GM21423 (cell line): ENCODE measurements around the gene FANCI.

ENCODE experiments used
- ATAC-seq: cut with Tn5 transposase; IDR thresholded peaks from one replicate; pipeline ENCODE4 v1.9.1; 2021; ENCODE audit warnings: mild to moderate bottlenecking, moderate library complexity; ENCODE audit not compliant: unreplicated experiment

The FANCI gene

DNA sequence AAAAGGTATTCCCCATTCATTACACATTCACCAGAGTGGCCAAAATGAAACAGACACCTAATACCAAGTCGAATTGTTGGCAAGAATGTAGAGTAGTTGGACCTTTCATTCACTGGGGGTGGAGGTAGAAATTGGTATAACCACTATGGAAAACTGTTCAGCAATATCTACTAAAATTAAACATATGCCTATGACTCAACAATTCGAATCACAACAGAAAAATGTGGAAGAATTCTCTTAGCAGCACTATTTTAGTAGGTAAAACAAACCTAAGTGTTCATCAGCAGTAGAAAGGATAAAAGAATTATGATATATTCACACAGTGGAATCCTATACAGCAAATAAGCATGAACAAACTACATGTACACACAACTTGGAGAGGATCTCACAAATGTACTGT, 60.2 kb downstream of the FANCI start:
- no peak for ATAC-seq

DNA sequence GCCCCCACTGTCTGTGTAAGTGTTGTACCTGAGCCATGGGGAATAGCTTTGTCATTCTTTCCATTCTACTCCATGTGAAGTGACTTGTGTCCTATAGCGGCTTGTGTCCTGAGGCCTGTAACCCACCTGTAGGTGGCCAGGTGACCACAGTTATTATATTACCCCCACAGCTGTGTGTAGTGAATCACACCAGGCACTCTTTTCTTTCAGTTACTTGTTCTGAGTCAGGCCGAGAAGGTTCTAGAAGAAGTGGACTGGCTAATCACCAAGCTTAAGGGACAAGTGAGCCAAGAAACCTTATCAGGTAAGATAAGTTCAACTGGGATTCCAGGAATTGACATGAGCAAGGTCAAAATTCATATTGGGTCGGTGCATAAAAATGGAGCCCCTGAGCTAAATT, 61.6 kb downstream of the FANCI start:
- ATAC-seq, result no peak

DNA sequence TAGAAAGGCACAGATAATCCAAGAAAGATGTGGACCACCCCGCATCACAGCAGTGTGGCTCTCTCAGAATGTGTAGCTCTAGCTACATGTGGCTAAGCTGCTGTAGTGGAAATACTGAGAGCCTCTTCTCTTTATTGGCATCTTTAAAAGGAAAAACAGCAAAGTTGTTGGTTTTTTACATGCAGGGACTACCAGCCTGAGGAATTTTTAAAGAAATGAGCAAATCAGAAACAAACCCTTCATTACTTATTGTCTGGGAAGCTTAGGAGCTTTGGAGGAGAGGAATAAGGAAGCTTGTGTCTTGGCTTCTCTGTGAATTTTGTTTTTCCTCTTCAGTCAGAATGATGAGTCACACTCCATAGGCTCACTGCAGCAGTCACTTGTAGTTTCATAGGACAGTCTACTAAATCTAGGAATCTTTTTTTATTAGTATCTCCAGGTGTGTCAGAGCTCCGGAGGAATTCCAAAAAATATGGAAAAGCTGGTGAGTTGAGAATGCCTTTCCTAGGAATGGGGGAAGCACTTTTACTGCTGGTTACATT, 63.3 kb downstream of the FANCI start:
- ATAC-seq, result no peak

DNA sequence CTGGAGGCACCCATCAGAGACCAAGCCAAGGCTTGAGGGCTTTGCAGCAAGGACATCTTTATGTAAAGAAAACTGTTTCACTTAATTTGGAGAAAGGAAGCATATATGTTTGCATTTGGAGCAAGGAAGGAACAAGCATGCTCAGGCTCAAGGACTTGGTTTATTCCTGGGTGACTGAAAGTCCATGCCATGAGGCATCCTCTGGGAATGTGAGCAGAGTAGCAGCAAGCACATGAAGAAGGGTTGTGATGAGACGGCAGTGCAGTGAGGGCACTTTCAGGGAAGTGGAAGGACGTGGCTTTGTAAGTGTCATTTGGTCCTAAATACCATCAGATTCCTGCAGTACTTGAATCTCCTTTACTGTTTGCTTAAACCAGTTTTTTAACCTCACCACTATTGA, 64.0 kb downstream of the FANCI start:
- ATAC-seq, result no peak

DNA sequence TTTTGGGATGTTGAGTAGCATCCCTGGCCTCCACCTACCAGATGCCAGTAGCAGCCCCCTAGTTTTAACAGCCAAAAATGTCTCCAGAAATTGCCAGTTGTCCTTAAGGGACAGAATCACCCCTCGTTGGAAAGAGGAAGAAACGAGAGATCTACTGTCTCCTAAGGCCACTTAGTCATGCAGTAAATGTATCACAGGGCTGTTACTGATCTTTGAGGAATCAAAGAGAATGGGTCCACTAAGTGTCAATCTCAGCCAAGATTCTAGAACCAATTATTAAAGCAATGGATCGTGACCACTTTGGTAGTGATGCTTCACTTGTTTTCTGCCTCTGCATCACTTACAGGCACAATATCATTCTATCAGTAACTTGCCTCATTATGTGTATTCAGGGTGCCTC, 64.5 kb downstream of the FANCI start:
- no peak for ATAC-seq

DNA sequence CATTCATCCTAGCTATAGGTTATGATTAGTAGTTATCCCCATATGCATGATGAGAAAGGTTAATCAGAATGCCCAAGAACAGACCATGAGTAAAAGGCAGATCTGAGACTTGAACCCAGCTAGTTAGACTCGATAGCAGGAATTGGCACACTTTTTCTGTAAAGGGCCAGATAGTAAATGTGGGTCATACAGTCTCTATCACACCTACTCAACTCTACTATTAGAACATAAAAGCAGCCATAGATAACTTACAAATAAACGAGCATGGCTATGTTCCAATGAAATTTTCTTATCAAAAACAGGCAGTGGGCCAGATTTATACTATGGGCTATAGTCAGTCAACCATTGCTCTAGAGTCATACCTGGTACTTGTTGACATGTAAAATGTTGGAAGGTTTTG, 66.2 kb downstream of the FANCI start:
- no peak for ATAC-seq

DNA sequence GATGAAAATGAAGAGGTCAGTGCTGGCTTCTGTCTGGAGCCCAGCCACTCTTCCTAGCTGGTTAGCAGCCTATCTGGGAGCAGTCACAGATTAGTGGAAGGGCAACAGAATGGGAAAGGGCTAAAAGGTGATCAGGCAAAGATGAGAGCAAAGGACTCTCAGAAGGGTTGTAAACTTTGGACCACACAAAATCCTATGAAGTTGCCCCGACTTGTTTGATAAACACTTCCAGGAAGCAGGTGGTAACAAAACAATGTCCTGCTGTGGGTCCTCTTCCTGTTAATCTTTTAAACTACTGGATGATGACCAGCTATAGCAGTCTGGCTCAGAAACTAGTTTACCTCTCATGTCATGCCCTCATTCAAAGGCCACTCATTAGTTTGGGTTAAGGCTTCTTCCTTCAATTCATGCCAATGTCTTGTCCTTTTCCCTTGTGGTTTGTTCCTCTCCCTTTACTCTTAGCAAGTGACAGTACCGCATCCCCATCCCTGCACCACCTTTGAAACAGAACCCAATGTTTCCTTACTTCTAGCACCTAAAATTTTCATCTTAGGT, 71.7 kb downstream of the FANCI start:
- ATAC-seq, result no peak

DNA sequence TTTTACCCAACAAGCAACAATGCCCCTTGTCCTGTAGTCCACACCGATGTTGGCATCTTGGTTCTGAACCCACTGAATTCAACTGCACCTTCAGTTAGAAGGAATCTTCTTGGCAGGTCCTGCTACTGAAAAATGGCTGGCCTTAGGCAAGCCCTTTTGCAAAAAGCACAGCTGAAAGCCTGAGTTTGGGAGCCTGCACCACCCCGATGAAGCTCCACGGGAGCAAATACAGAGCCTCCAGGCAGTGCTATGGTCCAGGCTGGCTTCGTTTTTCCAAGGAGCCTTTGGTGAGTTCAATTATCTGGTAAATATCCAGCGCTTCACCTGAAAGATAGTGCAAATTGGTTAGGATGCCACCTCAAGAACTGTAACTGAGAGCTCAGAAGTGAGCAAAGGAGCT, 72.7 kb downstream of the FANCI start:
- ATAC-seq, result no peak

DNA sequence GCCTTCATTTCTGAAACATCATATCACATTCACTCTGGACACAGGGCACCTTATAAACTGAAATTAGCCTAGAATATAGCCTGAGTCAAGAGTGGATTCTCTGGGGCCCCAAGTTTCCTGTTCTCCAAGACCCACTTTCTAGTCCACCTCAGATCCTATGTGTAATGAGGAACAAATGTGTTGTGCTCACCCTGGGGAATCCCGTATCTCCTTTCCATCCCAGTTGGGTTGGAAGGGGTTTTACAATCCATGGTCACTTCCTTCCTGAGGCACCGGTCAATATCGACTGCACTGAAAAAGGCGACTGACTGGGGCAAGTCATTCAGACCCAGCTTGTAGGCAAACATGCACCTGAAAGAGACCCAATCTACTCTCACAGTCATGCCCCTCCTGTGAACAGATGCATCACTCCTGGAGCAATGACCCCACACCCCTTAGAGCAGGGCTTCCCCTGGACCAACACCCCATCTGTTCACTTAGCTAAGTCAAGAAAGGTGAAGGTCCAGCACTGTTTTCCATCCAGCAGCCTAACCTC, 73.5 kb downstream of the FANCI start:
- no peak for ATAC-seq

DNA sequence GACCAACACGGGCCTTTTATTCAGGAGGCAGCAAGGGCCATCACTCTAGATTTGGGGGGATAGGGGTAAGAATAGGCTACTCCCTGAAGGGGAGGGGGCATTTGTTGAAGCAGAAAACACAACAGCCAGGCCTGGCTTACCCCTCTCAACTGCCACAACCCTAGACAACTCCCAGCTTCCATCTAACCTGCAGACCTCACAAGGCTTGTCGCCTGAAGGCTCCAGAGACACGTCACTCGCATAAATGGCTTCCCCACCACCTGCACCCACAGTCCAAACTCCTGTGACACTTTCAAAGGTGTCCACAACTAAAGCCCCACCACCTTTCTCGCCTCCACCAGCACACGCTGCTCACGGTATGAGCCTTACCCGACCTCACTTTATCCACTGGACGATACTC, 75.9 kb downstream of the FANCI start:
- no peak for ATAC-seq

DNA sequence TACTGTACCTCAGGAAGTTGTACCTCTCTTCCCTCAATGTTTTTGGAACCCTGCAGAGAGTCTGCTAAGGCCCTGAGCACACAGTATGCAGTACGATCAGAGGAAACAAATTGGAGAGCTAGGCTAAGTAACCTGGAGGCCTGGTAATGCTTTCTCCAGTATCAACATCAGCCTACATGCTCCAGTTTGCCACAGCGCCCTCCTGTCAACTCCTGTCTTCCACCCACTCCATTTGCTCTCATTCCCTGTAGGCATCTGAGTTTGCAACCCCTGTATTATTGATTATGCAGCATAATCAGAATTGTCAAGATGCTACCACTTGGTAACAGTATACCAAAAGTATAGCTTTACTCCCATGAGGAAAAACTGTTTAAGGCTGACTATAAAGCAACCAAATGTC, 76.4 kb downstream of the FANCI start:
- ATAC-seq, result no peak

DNA sequence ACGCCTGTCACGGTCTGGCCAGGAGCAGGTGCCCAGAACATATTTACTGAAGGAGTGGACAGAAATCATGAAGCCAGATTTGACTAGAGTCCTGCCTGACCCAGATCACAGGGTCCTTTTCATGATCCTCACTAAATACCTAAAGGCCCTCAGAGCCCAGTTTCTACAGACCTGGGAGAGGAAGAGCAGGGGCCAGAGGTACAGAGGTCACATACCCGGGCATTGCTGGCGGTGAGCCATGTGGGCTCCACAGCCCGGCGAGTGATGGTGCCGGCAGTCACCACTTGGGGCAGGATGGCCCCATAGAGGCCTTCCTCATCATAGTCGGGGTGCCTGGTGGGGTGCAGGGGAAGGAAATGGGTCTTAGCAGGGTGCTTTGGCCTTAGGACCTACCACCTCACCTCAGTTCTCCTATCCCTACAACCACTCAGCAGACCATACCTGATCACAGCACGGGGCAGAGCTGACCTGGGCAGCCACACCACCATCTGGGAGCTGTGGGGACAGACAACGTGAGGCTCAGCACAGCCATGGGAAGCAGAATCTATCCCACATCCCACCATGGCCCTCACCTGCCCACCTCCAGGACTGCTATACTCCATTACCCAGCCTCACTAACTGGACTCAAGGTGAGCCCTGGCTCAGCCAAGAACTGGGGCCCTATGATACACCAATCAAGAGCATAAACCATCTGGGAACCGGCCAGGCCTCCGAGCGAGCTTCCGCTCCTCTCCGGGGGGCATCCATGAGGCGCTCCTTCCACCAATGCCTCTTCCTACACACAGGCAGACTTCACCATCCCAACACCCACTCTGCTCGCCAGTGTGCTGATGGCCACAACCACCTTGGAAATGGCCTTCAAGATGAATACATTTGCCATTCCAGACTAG, 78.0 kb downstream of the FANCI start:
- no peak for ATAC-seq

DNA sequence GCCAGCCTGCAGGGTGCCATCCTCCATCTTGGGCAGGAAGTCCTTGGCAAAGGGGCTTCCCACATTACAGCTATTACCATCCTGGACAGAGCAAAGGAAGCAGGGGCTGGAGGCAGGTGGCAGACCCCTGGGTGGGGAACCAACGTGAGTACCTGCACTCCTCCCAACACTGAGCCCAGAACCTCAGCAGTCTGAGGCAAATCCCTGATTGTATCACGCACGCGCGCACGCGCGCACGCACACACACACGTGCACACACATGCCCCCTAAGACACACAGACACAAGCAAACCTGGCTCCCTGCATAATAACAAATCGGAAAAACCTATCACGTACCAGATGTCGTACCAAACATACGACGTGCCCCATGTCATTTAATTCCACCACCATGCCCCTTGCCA, 79.0 kb downstream of the FANCI start:
- ATAC-seq, result no peak

DNA sequence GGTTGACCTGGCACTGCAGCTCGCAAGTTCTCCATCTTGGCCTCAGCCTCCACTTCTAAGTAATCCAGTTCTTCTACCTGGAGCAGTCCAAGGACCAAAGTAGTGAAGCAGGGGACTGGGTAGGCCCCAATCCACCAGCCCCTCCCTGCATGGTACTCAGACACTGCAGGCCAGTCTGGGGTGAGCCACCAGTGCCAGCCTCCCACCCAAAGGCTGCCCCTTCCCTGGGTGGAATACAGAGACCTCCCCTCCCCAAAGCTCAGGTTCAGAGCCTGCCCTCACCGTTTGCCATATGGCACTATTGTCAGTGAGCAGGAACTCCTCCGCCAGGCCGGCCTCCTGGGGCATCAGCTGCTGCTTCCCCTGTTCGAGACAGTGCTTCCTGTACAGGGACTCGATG, 80.0 kb downstream of the FANCI start:
- no peak for ATAC-seq

DNA sequence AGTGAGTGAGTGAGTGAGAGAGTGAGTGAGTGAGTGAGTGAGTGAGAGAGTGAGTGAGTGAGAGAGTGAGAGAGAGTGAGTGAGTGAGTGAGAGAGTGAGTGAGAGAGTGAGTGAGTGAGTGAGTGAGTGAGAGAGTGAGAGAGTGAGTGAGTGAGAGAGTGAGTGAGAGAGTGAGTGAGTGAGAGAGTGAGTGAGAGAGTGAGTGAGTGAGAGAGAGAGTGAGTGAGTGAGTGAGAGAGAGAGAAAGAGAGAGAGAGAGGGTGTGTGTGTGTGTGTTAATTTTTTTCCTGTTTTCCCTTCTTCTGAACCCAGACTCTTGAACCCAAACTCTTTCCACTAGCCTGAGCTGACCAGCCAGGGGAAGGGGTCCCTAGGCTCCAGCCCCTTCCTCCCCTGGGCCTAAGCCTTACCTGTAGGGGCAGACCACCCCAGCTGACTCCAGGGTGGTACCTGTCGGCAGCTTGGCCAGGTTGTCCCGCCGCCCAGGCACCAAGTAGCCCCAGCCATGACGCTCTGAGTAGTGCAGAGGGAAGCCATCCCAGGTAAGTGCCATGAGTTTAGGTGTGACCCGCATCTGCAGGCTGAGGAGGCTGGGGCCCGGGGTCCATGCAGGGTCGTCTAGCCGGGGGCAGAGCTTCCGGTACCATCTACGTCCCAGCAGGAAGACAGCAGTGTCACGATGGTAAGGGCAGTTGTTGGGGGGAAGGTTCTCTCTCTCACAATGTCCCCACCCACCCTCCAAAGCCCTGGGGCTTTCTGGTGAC, 81.4 kb downstream of the FANCI start:
- no peak for ATAC-seq

DNA sequence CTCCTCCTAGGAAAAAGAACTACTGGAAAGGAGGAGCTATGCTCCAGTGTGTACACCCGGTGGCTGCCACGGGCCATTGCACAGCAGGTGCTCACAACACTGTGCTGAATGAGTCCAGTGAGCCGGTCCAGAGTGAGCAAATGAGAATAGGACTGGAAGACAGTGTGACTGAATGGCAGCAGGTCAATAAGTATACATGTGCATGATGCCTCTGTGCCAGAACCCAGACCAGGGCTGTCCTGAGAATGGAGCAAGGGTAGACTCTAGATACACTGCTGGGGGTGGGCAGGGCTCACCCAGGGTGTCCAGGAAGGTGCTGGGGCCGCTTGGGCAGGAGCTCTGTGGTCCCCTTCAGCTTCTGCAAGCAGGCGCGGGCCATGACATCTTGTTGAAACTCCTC, 82.5 kb downstream of the FANCI start:
- no peak for ATAC-seq

DNA sequence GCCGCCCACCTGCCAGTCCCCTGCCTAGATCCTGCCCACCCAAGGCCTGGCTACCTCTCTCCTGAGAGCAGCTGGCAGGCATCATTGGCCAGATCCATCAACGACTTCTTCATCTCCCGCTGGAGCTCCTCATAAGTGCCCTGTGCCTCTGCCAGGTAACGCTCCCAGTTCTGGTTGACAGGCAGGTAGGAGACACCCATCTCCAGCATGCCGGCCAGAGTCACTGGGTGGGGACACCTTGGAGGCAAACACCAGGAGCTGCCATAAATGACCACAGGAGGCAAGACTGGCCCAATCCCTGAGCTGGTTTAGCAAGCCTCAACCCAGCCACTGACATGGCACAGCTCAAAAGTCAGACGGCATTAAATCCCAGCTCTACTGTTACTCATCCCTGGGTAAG, 83.3 kb downstream of the FANCI start:
- no peak for ATAC-seq

DNA sequence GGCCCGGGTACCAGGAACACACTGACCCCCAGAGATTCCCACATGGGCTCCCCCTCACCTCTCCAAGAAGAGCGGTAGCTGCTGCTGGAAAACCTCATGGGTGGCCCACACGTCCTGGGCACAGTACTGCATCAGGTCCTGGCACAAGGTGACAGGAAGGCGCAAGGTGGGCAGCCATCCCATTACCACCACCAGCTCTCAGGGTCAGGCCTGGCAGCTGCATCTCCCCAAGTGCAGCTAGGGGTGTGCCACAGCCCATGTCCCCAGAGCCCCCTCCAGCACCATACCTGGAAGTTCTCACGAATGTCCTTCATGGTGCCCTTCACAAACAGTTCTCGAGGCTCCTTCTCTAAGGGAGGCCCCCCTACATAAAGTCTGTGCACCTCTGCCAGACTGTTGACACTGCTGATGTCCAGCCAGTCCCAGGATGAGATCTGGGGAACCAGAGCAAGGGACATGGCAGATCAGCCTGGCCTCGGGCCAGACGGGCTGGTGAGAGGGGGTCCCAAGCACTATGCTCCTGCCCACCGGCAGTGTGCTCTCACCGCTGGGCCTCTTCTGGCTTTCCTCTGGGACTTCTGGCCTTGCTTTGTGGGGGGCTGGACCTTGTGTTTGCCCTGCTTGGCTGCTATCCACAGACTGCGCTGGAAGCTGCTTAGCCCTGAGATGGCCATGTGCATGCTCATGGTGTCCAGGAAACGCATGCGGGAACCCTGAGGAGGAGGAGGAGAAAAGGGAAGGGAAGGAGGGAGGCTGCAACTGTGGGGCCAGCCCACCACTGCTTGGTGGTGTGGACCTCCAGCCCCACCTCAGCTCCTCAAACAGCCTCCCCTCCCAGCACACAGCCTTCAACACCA, 84.8 kb downstream of the FANCI start:
- ATAC-seq, result no peak

DNA sequence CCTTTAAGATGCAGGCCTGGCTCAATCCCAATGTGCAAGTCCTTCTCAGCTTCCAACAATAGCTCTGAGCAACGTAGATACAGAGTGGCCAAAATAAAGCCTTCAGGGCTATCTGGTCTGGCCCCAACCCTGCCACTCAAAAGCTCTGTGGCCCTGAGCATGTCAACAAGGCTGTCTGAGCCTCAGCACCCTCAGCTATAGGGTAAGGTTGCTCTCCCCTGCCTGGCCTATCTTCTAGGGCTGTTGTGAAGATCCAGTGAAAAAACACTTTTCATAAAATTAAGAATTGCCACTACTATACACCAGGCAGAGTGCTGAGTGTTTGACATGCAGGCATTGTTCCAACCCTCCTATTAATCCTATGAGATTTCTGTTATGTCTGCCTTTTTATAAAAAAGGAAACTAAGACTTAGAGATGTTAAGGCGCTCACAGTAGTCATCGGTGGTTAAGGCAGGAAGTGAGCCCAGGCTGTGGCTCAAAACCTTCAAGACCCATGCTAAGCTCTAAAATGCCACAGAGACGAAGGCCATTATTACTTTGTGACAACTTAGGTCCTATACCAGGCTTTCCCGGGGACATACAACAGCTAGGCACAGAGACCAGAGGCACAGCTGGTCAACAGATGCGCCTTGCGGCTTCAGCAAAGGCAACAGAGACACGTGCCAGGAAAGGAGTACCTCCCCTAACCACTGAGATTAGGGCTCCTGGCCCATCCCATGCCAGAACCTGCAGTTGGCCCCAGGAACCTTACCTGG, 85.7 kb downstream of the FANCI start:
- no peak for ATAC-seq

DNA sequence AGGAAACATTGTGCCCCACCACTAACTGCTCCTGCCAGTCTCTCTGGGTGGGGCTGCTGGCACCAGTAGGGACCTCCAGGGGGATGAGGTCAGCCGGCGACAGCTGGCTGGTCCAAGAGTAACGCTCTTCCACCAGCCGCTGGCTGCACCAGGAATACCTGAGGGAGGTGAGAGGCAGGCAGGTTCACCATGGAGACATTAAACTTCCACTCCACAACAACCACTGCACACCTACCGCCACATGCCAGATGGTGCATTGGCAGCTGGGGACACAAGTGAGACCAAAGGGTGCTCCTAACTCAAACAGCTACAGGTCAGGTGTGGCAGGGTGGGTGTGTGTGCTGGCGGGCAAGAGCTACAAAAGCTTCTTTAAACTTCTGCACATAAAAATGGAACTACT, 86.3 kb downstream of the FANCI start:
- ATAC-seq, result no peak
